Stimulated activated CD8-positive, alpha-beta memory T cell treated with anti-CD3 and anti-CD28 coated beads, Interleukin-4, amount 100 ng/mL, for 4 hours (primary cell): Measurements from ENCODE around the gene RNF214.
"Not testable (repeated sequence)": the region's sequence is repeated elsewhere in the genome, so short reads cannot be mapped to it uniquely, and the experiment has no call there.

Source experiments
- DNase-seq, 2 donors: peaks; one replicate each; pipeline ENCODE4 v3.0.0-alpha.2; 2020; ENCODE audit warnings: low read depth in 2 of 2, low spot score in 1 of 2

The RNF214 gene

DNA sequence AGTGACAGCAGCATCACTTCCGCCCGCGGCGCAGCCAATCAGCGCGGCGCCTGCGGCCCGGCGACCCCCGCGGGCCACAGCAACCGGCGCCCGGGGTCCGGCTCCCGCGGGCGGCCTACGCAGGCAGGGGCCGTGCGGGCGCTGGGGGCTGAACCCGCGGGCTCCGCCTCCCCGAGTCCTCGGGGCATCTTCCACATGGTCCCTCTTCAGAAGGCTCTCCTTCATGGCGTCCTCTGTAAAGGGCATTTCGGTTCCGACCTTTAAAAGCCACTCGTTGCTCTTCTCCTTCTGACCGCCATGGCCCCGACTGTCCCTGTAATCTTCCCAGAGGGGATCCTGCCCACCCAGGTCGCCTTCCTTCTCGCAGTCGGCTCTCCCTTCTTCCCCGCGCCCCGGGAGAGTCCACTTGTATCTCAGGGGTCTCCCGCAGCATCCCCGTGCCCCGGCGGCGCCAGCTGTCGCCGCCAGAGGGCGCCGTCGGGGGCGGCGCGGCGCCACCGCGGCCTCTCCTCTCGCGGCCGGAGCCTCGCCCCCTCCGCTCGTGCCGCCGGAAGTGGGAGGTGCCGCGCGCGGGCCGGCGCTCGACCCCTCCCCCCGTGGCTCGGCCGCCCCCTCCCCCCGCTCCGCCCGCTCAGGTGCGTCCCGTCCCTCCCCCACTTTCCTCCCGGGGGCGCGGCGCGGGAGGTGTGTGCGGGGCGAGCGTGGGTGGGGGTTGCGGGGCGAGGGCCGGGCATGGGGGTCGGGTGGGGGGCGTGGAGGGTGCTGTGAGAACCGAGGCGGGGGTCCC lies at the start of gene RNF214:
Gene RNF214 (plus strand): TSS at position 580 of the 787 bp plus-strand sequence. CDS start 1,602 bp downstream, outside the sequence.
- peak; percentile 38 to 52 for DNase-seq

DNA sequence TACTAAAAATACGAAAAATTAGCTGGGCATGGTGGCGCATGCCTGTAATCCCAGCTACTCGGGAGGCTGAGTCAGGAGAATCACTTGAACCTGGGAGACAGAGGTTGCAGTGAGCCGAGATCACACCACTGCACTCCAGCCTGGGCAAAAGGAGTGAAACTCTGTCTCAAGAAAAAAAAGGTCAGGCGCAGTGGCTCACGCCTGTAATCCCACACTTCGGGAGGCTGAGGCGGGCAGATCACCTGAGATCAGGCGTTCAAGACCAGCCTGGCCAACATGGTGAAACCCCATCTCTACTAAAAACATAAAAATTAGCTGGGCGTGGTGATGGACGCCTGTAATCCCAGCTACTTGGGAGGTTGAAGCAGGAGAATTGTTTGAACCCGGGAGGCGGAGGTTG lies 49.3 kb upstream of the RNF214 start:
- not testable (repeated sequence) for DNase-seq

DNA sequence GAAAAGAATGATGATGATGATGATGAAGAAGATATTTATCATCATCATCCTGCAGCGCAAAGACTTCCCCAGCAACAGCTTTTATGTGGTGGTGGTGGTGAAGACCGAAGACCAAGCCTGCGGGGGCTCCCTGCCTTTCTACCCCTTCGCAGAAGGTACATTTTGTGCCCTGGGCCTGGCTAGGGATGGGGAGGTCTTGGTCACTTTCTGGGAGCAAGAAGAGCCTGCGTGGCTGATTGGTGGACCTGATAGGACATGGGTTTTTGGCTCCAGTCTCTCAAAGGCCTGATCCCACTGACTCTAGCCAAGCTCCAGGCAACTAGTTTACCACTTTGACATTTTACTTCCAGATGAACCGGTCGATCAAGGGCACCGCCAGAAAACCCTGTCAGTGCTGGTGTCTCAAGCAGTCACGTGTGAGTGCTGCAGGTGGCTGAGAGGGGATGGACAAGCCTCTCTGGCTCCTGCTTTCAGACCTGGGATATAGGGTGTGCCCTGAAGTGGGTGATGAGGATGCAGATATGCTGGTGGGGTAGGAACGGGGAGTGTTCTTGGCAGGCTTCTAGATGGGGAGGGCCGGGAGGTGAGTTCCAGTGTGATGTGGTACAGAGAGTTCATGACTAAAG lies 48.6 kb upstream of the RNF214 start:
- no peak for DNase-seq

DNA sequence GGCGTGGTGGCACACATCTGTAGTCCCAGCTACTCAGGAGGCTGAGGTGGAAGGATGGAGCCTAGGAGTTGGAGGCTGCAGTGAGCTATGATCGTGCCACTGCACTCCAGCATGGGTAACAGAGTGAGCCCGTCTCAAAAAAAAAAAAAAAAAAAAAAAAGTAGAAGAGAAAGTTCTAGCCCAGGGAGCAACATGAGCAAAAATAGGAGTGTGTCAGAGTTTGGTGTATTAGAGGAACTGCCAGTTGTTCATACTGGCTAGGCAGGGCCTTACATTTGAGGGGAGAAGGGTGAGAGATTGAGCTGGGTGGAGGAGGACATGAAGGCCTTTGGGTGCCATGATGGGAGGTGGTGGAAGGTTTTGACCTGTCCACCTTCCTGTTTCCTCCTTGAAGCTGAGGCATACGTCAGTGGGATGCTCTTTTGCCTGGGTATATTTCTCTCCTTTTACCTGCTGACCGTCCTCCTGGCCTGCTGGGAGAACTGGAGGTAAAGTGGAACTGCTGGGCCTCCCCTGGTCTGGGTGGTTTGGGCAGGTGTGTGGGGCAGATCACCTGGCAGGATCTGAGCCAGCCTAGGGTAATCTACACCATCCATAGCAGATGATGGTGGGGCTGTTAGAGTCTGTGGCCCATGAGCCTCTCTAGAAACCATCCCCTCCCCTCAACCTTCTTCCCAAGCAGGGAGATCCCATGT lies 46.6 kb upstream of the RNF214 start:
- no peak for DNase-seq

DNA sequence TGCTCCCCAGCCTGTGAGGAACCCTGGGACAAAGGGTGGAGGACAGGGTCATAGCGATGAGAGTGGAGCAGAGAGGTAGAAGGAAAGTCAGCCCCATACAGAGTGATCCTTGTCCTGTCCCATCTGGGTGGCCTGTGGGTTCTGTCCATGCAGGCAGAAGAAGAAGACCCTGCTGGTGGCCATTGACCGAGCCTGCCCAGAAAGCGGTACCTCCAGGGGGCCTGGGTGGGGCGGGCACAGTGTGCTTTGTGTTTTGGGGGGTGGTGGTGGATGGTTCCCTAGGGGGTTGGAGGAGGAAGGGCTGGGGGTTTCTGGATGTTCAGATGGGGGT lies 46.1 kb upstream of the RNF214 start:
- DNase-seq = no peak

DNA sequence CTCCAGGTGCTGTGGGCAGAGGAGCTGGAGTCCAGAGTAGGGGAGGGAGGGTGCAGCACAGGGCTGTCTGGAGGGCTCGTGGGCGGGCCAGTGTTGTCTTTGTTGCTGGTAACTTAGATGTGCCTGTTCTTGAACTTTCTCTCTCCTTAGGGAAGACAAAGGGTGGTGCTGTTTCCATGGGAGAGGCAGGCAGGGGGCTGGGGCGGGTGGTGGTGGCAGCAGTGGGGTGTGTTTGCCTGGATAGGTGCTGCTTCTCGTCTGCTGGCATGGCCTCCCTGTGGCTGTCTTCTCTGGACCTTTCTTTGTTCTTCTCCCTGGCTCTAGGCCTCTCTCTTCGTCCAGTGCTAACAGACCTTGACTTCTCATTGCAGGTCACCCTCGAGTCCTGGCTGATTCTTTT lies 45.5 kb upstream of the RNF214 start:
- DNase-seq = no peak

DNA sequence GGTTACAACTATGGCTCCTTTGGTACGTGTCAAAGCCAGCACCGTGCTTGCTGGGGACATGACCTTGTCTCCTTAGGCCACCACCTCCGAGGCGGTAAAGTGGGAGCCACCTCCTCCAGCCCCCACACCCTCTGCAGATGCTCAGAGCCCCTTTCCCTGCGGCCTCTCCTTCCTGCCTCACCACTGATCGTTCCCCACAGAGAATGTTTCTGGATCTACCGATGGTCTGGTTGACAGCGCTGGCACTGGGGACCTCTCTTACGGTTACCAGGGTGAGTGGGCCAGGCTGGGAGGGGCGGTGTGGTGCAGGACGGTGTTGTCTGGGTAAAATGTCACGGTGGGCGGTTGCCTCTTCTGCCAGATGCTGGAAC lies 45.1 kb upstream of the RNF214 start:
- DNase-seq = no peak

DNA sequence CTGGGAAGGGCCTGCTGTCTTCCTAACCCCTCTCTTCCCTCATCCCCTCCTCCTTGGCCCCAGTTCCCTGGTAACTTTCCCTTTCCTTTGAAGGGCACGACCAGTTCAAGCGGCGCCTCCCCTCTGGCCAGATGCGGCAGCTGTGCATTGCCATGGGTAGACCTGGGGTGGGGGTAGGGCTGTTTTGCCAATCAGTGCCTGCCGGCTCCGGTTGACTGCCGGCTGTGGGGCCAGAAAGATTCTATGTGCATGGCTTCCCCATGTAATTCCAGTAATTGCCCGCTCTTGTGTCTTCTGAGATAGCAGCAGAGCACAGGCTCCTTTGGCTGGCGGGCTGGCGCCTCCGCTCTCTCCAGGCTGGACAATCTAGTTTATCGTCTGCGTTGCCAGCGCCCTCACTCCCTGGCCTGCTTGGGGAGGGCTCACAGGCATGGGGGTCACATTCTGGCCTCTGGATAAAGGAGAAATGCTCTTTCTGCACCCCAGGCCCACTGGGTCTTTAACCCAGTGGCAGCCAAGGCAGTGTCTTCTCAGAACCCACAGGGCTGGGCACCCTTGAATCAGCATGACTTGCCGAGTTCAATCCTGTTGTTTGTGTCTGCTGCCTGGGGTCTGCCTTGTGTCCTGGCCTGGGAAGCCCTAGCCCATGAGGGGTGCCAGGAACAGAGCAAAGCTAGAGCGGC lies 44.5 kb upstream of the RNF214 start:
- DNase-seq = no peak

DNA sequence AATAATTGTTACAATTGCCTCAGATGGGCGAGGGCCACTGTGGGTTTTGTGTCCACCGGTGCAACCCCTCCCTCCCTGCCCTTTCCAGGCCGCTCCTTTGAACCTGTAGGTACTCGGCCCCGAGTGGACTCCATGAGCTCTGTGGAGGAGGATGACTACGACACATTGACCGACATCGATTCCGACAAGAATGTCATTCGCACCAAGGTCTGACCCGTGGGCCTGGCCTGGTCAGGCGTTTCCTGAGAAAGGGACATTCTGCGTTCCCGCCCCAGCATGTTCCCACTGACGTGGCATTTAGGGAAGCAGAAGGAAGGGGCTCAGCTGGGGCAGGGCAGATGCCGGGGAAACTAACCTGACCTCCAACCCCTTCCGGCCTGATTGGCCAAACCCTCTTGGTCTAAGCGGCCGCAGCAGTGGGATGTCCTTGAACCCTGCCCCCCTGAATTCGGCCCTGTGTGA lies 43.8 kb upstream of the RNF214 start:
- DNase-seq = no peak

DNA sequence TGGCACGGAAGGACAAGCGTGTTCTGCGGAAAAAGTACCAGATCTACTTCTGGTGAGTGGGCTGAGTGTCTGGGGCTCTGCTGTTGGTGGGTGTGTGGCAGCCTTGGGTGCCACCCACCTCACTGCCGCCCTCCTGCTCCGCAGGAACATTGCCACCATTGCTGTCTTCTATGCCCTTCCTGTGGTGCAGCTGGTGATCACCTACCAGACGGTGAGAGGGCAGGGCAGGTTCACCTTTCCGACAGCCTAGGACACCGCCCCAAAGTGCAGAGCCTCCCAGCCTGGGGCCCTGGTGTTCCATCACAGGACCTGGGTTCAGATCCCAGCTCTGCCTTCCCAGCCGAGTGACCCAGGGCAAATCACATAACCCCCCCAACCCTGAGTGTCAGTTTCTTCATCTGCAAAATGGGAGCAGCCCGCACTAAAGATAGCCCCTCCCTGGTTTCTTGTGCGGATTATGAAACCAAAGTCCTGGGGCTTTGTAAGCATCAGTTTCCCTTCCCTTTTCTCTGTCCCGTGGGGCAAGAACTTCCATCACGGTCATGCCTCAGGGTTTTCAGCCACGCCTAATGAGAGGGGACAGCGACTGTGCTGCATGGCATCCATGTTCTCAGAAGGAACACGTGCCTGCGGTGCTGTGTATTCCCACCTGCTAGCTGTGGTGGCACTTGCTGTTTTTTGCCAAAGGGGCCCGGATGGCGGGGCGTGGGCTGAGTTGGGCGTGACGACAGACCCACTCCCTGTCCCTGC lies 43.1 kb upstream of the RNF214 start:
- no peak for DNase-seq

DNA sequence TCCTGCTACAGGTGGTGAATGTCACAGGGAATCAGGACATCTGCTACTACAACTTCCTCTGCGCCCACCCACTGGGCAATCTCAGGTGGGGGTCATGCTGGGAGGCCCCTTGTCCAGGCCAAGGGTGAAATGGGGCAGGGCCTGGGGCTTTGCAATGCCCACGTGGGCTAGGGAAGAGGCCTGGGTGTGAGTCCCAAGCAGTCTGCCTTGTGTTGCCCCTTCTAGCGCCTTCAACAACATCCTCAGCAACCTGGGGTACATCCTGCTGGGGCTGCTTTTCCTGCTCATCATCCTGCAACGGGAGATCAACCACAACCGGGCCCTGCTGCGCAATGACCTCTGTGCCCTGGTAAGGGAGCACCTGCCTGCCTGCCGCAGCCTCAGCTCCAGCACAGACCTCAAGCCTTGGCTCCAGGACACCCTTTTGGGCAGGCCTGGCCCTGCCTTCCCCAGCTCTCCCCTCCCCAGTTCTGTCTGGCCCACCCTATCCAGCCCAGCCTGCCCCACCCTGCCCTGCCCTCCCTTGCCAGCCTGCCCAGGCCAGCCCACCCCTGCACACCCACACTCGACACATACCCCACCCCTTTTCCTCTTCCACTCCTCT lies 42.4 kb upstream of the RNF214 start:
- DNase-seq = no peak

DNA sequence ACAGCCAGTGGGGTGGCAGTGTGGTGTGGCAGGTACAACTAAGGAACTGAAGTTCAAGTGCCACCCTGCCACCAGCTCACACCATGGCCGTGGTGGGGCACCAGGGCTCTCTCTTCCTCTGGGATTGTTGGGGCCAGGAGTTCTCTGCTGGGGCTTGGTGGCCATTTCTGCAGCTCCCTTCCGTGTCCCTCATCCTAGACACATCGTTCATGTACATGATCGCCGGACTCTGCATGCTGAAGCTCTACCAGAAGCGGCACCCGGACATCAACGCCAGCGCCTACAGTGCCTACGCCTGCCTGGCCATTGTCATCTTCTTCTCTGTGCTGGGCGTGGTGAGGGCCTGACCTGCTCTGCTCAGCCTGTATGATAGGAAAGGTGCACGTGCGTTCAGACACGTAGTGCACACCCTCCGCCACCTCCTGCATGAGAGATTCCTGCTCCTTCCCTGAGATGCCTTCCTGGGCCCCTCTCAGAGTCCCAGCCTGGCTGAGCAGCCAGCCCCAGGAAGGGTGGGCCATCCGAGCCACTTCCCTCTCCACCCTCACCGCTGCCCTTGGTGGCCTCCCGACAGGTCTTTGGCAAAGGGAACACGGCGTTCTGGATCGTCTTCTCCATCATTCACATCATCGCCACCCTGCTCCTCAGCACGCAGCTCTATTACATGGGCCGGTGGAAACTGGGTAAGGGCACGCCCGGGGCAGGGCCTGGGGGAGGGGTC lies 40.6 kb upstream of the RNF214 start:
- no peak for DNase-seq

DNA sequence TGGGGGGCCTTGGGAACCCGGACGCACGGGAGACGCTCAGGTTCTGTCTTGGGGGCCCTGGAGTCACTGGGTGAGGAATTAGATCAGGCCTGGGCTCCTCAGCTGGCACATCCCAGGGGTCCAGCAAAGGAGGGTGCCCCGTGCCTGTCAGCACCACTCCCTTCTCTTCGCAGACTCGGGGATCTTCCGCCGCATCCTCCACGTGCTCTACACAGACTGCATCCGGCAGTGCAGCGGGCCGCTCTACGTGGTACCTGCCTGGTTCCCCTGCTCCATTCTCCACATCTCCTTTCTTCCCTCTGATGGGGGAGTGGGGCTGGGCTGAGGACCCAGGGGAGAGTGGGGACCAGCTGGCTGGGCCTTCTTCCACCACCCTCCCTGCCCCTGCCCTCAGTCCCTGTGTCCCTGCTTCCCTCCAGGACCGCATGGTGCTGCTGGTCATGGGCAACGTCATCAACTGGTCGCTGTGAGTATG lies 40.0 kb upstream of the RNF214 start:
- DNase-seq = no peak

DNA sequence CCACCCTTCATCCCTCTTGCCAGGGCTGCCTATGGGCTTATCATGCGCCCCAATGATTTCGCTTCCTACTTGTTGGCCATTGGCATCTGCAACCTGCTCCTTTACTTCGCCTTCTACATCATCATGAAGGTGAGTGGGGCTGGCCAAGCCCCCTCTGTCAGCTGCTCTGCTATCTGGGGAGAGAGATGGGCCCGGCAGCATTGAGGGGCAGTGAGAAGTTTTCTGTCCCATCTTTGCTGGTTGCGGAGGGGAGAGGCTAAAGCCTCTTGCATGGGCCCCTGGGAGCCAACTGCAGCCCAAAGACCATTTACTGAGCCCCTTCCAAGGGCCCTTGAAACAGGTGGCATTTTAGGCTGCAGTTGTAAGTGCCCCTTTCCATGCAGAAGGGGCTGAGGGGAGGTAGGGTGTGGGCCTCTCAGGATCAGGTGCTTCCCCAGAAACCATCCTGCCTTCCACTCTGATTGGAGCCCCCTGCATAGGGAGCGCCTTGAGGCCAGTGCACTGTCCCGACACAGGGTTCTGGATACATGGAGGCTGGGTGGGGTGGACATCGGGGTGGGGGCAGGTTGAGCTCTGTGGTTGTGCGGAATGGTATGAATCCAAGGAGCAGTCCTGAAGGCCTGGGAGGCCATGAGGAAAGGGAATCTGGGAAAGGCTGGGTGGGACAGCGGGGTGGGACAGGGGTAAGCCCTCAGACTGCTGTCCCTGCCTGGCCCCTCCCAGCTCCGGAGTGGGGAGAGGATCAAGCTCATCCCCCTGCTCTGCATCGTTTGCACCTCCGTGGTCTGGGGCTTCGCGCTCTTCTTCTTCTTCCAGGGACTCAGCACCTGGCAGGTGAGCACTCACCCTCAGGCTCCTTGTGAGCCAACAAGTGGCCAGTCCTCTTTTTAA lies 39.1 kb upstream of the RNF214 start:
- no peak for DNase-seq

DNA sequence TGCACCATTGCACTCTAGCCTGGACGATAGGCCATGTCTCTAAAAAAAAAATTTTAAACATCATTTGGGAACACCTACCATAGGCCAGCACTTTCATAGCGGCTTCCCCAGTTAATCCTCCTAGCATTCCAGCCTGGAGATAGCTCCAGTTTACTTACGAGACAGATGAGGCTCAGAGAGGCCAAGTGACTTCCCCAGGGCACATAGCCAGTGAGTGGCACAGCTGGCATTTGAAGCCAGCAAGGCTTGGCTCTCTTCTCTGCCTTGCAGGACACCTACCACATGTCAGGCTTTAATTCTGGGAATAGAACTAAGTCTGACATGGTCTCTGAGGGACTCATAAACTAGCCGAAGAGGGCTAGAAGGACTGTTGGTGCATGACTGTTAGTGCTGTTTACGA lies 38.2 kb upstream of the RNF214 start:
- no peak for DNase-seq

DNA sequence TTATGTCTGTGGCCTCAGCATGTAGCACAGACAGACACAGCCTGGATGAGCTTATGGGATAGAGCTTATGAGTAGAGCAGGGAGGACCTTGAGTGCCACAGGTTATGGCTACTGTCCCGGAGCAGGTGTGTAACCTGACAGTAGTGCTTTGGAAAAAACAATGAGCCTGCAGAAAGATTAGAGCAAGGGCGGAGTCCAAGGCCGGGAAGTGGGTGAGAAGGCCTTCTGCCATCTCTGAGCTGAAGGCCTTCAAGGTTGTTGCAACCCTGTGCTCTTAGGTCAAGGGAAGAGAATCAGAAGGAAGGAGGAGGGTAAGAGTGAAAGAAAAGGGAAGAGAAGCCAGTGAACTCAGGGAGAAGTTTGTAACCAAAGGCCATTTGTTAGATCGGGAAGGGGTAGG lies 37.2 kb upstream of the RNF214 start:
- DNase-seq = no peak

DNA sequence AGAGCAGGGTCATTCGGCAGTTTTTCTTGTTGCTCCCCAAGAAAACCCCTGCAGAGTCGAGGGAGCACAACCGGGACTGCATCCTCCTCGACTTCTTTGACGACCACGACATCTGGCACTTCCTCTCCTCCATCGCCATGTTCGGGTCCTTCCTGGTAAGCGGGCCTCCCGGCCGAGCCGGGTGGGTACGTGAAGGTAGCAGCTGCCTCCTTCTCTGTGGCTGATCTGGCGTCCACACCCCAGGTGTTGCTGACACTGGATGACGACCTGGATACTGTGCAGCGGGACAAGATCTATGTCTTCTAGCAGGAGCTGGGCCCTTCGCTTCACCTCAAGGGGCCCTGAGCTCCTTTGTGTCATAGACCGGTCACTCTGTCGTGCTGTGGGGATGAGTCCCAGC lies 36.7 kb upstream of the RNF214 start:
- no peak for DNase-seq

DNA sequence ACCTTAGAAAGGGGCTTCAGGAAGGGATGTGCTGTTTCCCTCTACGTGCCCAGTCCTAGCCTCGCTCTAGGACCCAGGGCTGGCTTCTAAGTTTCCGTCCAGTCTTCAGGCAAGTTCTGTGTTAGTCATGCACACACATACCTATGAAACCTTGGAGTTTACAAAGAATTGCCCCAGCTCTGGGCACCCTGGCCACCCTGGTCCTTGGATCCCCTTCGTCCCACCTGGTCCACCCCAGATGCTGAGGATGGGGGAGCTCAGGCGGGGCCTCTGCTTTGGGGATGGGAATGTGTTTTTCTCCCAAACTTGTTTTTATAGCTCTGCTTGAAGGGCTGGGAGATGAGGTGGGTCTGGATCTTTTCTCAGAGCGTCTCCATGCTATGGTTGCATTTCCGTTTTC lies 35.5 kb upstream of the RNF214 start:
- DNase-seq = no peak
